Anterior cingulate cortex (tissue), 58 donors: Measurements from ENCODE around the gene GJC2.

ENCODE experiments used
- DNase-seq, 58 donors: peaks; one replicate each; lab custom pipeline; 2025; lab: John Stamatoyannopoulos, UW

GJC2 gene

DNA sequence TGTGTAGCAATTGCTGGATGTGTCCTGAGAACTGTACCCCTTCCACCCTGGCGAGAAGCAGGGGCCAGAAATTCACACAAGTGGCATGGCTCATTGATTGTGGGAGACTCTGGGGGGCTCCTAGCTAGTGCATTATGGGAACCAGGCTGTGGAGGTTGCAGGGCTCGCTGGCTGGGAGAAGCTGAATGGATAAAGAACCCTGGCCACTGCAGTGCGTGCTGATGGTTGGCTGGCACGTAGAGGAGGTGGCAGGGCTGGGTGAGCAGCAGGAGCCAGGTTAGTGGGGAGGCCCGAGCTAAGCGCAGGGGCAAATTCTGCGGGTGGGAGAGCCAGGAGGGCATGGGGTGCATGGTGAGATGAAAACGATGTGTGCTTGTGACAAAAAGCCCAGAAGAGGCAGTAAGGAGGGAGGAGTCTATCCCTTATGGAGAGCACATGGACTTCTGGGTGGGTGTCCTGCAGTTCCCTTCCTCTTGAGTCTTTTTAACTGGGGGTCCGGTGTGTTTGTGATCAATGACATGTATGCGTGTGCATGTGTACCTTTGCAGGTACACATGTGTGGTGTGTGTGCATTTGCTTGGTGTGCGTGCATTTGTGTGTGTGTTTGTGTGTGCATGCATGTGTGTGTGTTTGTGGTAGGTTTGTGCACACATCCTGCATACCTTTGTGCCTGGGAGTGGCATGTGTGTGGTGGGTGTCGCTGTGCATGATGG, 6.1 kb upstream of the GJC2 start:
- DNase-seq = no peak

DNA sequence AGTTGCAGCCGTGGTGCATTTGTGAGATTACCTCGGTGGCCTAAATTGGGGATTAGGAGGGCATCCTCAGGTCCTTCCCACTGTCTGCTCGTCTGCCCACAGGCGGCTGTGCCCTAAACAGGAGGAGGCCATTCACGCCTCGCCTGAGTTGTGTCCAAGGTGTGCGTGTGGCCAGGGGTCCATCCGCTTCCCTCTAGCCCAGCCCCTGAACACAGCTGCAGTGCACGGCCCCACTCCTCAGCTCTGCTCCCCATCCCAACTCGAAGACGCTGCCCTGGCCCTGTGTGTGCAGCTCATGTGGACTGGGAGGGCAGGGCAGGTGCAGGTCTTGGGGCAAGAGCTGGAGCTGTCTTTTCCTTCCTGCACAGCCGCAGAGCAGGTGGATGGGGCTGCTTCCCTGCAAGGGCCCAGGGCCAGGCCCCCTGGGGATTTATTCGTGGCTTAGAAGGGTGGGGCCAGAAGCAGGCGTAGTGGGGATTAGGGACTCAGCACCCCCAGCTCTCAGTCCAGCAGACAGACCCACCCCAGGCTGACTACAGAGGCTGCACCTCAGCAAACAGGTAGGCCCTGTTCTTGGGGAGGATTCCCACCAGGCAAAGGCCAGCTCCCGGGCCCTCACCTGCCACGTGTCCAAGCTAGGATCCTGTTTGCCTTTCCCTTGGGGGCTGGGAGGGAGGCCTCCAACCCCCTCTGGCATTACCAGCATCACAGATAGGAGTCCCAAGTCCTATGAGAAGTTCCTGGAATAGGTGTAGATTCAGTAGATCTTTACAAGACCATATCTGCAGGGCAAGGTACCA, 5.3 kb upstream of the GJC2 start:
- DNase-seq = no peak

DNA sequence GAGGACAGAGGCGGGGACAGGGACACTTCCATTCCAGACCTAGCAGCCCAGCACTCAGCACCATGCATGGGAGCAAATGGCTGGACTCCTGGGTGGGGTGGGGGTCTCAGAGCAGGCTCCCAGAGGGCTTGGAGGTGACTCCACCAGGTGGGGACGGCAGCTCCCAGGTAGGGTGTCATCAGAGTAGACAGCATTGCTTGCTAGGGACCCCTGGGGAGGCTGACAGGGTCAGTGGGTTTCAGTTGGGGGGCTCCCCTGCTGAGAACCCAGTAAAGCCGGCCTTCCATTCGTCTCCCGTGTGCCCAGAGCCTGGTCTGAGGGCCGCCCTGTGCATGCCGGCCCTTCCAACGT, 4.8 kb upstream of the GJC2 start:
- DNase-seq = no peak

DNA sequence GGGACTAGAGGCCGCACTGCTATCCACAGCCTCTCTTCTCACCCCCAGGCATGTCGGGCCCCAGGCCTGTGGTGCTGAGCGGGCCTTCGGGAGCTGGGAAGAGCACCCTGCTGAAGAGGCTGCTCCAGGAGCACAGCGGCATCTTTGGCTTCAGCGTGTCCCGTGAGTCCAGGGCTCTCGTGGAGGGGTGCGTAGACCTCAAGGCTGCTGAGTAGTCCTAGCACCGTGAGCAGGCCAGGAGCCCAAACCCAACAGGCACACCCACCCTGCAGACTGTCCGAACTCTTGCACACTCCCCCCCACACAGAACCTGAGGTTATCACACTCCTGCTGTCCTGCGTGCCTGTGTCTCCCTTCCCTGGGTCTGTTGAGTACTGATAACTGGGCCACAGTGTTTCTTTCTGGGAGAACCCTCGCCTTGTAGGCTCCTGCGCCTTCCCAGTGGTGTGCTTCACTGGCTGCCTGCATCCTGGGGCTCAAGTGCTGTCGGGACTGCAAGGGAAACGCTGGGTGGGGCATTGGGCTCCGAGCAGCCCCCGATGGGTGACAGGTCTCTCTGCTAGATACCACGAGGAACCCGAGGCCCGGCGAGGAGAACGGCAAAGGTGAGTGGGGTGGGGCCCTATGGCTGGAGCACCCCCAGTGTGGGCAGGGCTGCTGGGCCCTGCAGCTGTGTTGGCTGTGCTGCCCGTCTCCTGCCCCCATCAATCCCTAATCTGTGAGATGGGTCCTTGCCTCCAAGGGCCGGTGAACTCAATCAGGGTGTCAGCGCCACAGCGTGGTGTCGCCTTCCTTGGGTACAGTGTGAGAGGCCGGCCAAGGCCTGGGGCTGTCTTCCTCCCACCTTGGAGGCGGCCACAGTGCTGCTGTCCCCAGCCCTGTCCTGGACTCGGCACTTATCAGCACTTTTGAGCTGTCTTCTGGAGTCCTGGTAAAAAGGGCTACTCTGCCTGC, 4.0 kb upstream of the GJC2 start:
- no peak for DNase-seq

DNA sequence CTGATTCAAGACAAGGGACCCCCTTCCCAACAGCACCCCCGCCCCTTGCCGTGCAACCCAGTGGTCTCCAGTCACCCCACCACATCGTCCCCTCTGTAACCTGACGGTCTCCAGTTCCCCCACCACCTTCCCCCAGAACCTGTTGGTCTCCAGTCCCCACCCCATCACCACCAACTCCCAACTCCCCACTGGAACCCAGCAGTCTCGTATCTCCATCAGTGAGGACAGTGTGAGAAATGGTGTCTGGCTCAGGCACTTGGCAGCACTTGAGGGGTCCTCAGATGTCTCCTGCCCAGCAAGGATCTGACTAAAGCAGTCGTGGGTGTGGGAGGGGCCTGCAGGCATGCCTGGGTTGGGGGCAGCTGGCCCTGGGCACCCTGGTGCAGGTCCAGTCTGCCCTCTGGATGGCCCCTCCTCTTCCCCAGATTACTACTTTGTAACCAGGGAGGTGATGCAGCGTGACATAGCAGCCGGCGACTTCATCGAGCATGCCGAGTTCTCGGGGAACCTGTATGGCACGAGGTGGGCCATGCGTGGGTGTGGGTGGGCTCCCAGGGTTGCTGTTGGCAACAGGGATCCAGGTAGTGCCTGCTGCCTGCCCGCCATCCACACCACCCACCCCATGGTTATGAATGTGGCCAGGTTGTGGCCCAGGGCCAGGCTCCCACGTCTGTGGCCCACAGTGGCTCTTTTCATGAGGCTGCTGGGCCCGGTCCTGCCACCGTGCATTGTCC, 3.1 kb upstream of the GJC2 start:
- DNase-seq = no peak

DNA sequence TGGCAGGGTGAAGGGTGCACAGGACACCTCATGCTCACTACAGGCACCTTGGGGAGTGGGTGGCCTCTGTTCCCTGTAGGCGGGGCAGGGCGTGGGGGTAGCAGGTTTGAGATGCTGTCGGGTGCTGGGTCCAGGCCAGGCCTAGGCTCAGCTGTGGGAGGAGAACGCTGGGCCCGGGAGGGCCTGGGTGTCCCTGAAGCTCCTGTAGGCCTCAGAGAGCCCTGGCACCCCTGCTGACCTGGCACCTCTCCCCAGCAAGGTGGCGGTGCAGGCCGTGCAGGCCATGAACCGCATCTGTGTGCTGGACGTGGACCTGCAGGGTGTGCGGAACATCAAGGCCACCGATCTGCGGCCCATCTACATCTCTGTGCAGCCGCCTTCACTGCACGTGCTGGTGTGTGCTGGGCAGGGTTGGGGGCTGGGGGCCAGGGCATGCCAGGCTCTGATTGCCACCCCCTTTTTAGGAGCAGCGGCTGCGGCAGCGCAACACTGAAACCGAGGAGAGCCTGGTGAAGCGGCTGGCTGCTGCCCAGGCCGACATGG, 2.5 kb upstream of the GJC2 start:
- no peak for DNase-seq

DNA sequence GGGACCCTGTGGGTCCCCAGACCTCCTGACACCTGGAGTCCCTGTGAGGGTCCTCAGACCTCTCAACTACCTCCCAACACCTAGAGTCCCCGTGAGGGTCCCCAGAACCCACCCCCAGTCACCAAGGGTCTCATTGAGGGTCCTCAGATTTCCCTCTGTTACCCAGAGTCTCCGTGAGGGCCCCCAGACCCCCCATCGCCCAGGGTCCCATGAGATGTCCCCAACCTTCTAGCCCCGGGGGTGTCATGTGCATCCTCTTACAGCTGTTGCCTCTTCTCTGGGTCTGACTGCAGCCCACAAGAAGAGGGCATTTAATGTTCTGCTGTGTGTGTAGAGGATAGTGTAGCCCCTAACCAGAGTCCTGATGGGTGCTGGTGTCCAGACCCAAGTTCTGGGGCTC, 2.0 kb upstream of the GJC2 start:
- DNase-seq = no peak

DNA sequence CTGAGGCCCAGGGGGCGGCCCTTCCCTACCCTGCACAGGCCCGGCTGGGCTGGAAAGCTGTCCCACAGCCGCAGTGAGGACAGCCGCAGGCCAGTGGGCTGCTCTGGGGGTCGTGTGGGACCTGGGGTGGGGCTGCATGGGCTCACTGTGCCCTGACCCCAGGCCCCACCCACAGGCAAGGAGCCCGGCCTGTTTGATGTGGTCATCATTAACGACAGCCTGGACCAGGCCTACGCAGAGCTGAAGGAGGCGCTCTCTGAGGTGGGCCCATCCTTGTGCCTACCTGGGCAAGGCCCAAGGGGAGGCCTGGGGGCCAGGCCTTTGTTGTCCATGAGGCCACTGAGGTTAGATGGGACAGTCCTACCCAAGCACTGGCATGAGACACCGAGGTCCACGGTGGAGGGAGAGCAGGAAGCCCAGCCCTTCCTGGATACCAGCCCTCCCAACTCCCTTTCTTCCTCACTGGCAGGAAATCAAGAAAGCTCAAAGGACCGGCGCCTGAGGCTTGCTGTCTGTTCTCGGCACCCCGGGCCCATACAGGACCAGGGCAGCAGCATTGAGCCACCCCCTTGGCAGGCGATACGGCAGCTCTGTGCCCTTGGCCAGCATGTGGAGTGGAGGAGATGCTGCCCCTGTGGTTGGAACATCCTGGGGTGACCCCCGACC, 1.4 kb upstream of the GJC2 start:
- peak in 8 of 58 donors; percentile 14 to 37 (median 28) for DNase-seq

DNA sequence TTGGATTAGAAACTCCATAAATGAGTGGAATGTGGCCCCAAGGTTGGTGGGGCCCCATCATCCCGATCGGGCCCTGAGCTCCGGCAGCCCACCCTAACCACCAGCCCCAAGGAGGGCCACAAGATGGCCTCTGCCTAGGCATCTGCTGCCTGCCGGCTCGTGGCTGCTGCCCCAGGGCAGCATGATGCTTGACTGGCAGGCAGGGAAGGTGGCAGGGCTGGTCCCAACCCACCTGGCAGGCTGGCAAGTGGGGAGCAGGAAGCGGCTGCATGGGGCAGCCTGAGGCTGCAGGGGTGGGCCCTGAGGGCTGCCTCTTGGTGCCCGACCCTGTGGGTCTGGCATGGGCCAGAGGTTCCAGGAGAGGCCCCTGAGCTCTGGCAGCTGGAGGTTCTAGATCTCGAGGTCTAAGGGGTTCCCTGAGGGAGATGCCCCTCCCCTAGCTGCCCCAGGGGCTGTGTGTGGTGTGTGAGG, 760 bp upstream of the GJC2 start:
- no peak for DNase-seq

DNA sequence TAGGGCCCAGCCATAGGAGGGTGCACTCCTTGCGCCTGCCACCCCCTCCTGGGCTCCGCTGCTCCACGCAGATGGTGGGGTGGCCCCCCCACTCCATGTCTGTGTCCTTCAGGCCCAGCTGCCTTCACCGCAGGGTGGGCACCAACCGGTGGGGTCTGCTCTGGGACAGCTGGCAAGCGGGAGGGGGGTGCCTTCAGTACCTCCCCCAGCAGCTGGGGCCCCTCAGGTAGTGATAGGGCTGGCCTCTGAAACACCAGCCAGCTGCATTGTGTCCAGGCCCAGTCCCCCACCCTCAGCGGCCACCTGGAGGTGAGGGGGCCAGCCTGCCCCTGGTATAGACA, 360 bp downstream of the GJC2 start:
- peak in 1 of 58 donors; percentile 62 for DNase-seq

DNA sequence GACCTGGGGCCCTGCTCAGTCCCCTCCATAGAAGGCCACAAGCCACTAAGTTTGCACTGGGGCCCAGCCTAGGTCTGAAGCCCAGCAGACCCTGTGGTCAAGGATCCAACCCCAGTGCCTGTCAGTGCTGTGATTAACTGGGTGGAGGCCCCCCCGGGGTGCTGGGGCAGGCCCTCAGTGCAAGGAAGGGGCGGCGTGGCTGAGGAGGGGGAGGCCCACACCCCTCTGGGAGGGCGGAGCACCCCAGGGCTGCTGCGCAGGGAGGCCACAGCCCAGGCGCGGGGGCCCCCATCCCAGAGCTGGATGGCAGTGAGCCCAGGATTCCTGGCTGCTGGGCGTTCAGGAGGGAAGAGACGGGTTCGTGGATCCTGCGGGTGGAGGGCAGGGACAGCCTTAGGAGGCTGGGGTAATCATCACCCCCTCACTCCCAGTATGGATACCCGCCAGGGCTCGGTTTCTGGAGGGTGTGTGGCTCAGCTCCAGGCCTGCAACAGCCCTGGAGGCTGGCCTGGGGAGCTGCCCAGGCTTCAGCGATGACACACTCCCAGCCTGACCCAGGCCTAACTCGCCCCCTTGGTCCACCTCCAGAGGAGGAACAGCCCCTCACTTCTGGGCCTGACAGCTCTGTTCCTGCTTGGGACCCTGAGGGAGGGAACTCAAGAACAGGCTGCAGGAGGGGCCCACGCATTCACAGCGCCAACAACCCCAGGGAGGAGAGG, 890 bp downstream of the GJC2 start:
- peak in 41 of 58 donors; percentile 10 to 80 (median 58) for DNase-seq

DNA sequence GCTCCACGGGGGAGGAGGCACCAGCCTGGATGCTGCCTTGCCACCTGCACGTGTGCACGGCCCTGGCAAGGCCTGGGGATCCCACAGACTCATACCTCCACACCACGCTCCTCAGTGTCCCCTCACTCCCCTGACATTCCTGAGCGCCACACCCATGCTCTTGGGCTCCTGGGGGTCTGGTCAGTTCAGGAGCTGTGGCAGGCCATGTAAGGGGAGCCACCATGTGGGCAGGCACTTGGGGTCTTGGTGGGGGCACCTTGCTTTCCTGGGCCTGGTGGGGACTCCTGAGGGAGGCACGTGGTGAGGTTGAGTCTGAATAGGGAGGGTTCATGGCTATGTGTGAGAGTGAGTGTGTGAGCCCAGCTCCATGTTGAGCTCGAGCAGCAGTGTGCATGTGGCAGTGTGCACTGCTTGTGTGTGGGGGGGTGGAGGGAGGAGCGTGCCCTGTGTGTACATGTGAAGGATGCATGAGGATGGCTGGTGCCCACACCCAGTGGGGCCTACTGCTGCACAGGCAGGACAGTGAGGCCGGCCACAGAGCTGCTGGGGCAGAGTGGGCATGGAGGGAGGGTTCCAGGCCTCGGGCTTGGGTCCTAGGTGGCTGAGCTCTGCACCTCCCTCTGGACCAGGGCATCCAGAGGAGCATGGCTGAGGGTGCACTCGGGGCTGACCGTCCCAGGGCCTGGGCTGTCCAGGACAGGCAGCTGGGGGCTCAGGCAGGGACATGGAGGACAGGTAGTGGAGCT, 1.6 kb downstream of the GJC2 start:
- DNase-seq = peak in 1 of 58 donors; percentile 25

DNA sequence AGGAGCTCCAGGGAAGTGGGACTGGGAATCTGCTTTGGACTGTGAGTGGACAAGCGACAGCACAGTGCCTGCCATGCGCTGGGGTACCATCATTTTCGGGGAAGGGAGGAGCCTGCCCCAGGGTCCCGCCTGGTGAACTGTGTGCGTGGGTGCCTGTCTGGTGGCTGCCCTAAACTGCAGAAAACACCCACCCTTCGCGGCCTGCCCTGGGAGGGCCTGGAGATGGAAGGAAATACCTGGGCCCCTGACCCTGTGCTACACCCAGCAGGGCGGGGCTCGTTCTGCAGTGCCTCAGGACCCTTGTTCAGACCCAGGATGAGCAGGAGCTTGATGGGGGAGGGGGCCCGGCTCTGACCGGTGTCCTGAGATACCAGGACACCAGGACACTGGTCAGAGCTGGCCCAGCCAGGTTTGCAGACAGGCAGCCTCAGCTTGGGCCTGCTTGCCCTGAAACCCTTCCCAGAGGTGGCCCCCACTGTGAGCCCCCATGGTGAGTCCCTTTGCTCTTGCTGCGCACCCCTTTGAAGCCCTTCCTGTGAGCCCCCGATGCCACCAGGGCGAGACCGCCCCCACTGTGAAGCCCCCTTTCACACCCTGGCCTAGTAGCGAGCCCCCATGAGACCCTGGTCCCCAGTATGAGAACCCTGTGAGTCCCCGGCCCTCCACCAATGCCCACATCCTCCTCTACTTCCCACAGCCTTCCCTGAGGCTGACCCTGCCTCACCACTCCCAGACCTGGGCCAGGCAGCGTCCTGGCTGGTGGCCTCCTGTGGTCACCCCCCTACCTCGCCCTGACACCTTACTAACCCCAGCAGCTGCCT, 2.6 kb downstream of the GJC2 start:
- no peak for DNase-seq

DNA sequence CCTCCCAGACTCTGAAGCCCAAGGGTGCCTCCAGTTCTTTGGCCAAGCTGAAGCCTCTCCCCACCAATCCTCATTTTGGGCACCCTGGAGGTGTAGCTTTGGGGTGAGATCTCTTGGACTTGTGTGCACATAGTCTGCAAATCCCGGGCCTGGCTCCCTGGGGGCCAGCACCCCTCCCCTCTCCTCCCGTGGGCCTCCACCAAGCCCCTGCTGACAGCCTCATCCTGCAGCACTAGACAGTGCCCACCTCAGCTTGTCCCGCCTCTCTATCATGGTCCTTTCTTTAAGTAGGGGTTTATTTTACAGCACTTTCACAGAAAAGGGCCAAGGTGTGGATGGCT, 3.2 kb downstream of the GJC2 start:
- DNase-seq = no peak

DNA sequence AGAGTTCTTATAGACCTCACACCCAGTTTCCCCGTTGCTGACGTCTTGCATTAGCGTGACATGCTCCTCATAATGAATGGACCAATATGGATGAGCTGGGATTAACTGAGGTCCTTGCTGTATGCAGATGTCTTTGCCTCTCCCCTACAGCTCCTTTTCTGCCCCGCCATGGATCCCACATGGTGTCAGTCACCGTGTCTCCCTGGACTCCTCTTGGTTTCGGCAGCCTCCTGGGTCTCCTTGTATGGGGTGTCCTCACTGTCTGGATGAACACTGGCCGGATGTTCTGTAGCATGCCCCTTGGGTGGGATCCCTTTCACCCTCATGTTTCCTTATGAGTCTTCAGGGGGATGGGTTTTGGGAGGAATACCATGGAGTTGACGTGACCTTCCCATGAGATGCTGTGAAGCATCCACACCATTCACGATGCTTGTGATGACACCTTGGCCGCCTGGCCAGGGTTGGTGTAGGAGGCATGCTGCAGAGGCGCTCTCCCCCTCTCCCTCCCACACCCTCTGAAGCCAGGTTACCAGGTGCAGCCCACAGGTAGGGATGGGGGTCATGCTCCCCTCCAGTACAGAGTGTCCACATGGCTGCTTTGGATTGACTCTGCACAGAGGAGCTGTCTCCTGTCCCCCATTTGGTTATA, 4.4 kb downstream of the GJC2 start:
- DNase-seq = no peak

DNA sequence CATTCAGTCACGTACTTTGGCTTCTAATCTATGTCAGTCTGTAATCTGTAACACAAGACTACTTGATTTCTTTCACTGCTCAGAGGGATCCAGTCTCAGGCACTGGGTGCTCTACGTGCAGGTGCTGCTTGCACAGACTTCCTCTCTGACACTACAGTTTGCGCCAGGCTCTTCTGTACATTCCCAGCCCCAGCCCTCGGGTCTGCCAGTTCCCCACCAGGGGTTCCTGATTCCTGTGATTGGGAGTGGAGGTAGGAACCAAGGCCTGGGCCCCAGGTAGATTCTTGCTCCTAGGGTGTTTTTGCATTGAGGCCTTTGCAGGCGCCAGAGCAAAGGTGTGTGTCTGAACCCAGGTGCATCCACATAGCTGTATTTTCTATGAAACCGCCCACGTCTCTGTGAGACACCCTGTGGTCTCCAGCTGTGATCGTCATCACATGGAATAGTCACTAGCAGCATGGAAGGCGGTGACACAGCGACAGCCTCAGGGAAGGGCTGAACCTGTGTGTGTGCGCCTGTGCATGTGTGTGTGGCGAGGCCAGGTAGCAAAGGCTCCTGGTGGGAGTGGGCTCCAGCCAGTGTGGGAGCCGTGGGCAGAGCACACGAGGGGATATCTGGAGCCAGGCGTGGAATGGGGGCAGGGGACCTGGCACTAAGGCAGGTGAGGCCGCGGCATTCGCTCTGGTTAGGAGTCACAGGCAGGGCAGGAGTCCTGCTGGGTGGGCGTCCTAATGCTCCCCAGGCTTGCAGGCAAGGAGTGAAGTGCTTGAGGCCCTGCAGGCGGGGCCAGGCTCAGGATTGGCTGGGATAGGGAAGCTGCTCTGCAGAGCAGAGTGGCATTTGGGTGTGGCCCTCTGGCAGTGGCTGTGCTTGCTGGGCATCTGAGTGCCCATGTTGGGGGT, 5.2 kb downstream of the GJC2 start:
- DNase-seq = no peak
